ENCODE data around the gene ZNF215.

Gene ZNF215

DNA sequence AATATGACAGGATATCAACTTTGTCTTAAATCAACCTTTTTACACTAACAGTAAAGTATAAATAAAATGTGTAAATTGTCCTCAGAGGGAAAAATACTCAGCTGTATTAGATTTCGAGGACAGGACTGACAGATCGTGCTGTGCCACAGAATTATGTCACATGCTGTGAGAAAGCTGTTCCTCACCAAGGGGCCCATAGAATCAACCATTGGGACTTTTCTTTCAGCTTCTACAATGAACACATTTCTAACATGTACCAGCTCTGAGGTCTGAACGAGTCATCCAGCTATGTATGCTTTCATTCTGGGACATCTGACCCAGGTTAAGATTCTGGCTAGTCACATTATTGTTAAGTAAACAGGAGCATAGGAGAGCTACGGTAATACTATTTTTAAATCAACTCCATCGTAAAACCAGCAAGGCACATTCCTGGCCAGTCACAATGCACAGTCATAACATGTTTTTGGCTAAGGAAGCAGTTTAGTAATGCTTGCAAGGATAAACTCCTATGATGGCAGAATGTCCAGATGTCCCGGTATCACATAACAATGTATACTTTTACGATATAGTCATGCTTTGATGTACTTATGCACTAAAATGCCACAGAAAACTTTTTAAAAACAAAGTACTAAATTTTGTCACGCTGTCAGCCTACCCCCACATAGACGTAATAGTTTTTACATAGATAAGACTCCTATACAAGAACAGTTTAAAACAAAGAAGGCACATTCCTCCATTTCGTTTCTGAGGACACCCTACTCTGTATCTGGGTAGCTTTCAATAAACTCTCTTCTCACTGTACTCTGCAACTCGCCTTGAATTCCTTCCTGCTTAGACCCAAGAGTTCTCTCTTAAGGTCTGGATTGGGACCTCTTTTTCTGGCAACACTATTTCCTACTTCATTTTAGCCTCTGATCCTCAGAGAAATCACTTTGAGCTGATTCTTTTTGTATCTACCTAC, 66.5 kb downstream of the ZNF215 start:
- DNase-seq (ENCODE audit: low read depth, low spot score), result peak; percentile 94
- H3K4me3 ChIP-seq (ENCODE audit: low read depth, low read length), result no peak overlapping the region
- no peak for TF ChIP-seq CTCF (IDR thresholded peaks at IDR 0.05; ENCODE audit: low read depth, low read length)
- in situ Hi-C loops (cut with HindIII; ENCODE audit: low sequenced_read_pairs), result no loop called here

DNA sequence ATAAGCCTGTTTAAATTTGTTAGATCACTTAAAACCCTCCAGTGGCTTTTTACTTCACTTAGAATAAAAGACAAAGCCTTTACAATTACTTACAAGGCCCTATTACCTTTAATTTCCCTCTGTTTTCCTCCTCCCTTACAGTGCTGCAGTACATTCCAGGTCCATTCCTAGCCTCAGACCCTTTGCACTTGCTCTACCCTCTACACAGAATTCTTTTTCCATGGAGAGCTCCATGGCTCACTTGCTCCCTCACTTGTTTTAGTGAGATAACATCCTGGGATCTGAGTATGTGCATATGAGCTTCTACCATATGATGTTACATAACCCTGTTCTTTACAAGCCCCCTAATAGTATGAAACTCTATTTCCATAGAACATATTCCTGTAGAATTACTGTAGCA, 69.5 kb downstream of the ZNF215 start:
- no peak overlapping the region for H3K4me3 ChIP-seq (ENCODE audit: low read depth, low read length)
- TF ChIP-seq CTCF (IDR thresholded peaks at IDR 0.05; ENCODE audit: low read depth, low read length), result no peak
- DNase-seq (ENCODE audit: low read depth, low spot score), result no peak
- in situ Hi-C loops (cut with HindIII; ENCODE audit: low sequenced_read_pairs), result no loop called here

GRCh38 chr11:7004482-7004881, 78.3 kb downstream of the ZNF215 start:
- peak; percentile 25 for DNase-seq (ENCODE audit: low read depth, low spot score)

More at GRCh38 chr11:7004482-7004881, 78.3 kb downstream of the ZNF215 start:
- H3K4me3 ChIP-seq (ENCODE audit: low read depth, low read length), result no peak overlapping the region
- no peak for TF ChIP-seq CTCF (IDR thresholded peaks at IDR 0.05; ENCODE audit: low read depth, low read length)
- in situ Hi-C loops (cut with HindIII; ENCODE audit: low sequenced_read_pairs), result no loop called here

All from astrocyte of the spinal cord (primary cell).